ENCODE results near the gene PACS2. TPM values are rescaled to one million over a fixed set of nuclear protein-coding genes. Genes with fewer than 3 reads are reported as not detected.

Gene PACS2
- polyA plus RNA-seq, 3 donors: 3.1 to 87.0 (median 3.7) TPM

GRCh38 chr14:105439710-105440553 is 125.4 kb downstream of the PACS2 start:
- H2AFZ ChIP-seq (ENCODE audit: insufficient read depth, low read depth, low read length, poor library complexity, severe bottlenecking): no peak overlapping the region
- H3K36me3 Mint-ChIP-seq: peaks cover 18 to 56% of the 10 kb centered on the region in 2 donors
- H3K27ac Mint-ChIP-seq: peak overlapping the region in 1 of 7 donors; percentile 10
- H3K36me3 ChIP-seq (replicated peaks in 1 of 2; ENCODE audit: control insufficient read depth in 1 of 2, insufficient read depth in 2 of 2, low read length in 2 of 2): peaks cover 16 to 46% of the 10 kb centered on the region in 2 donors
- no peaks in the 10 kb centered on the region for H3K9me3 ChIP-seq (replicated peaks in 1 of 2; ENCODE audit: control insufficient read depth in 1 of 2, insufficient read depth in 1 of 2, low read length in 2 of 2)
- peaks cover 34% of the 10 kb centered on the region for H3K79me2 ChIP-seq (ENCODE audit: insufficient read depth, low read length)
- no peaks in the 10 kb centered on the region for H3K4me1 ChIP-seq (ENCODE audit: control insufficient read depth in 1 of 2, insufficient read depth in 2 of 2, low read length in 2 of 2)
- DNase-seq: no peak
- H4K20me1 ChIP-seq (ENCODE audit: insufficient read depth, low read length): peaks cover 51% of the 10 kb centered on the region
- H3K9ac ChIP-seq (ENCODE audit: insufficient read depth, low read length, poor library complexity, severe bottlenecking): no peak overlapping the region
- H3K27ac ChIP-seq (ENCODE audit: low read depth in 1 of 2, low read length in 2 of 2): no peak overlapping the region
- no peak overlapping the region for H3K4me3 ChIP-seq (replicated peaks in 1 of 3; ENCODE audit: low read depth in 2 of 3, low read length in 3 of 3)
- peaks cover 0 to 3% (median 0%) of the 10 kb centered on the region in 3 donors for H3K27me3 Mint-ChIP-seq (ENCODE audit: low read depth in 3 of 3)
- 96% methylated on average over 33 of the region's 33 CpGs for whole genome bisulfite sequencing (ENCODE audit: insufficient coverage)
- H3K4me1 Mint-ChIP-seq: peaks cover 2% of the 10 kb centered on the region
- H3K9me3 Mint-ChIP-seq: no peaks in the 10 kb centered on the region
- no peak overlapping the region for H3K4me2 ChIP-seq (replicated peaks; ENCODE audit: extremely low read depth, low read length, poor library complexity, severe bottlenecking)
- no peaks in the 10 kb centered on the region for H3K27me3 ChIP-seq (ENCODE audit: control insufficient read depth in 2 of 2, insufficient read depth in 2 of 2, low read length in 2 of 2)
- intact Hi-C loops (cut with micrococcal nuclease): loop anchor here in 1 of 2 donors (10.0 kb wide), 1 partner anchor 85 kb away; the partner anchor contains the start of gene TMEM121
- TF ChIP-seq CTCF (IDR thresholded peaks at IDR 0.05): no peak
- H3K4me3 Mint-ChIP-seq: no peak overlapping the region

GRCh38 chr14:105440554-105440900 is 126.0 kb downstream of the PACS2 start:
- H3K4me3 Mint-ChIP-seq: no peak overlapping the region

More at GRCh38 chr14:105440554-105440900, 126.0 kb downstream of the PACS2 start:
- H3K36me3 ChIP-seq (replicated peaks in 1 of 2; ENCODE audit: control insufficient read depth in 1 of 2, insufficient read depth in 2 of 2, low read length in 2 of 2): peaks cover 16 to 50% of the 10 kb centered on the region in 2 donors
- no peak for DNase-seq
- no peaks in the 10 kb centered on the region for H3K4me1 ChIP-seq (ENCODE audit: control insufficient read depth in 1 of 2, insufficient read depth in 2 of 2, low read length in 2 of 2)
- Mint-ChIP-seq H3K36me3 (peaks cover 18 to 57% of the 10 kb centered on the region in 2 donors), H3K27ac (peak overlapping the region in 1 of 7 donors; percentile 10), H3K4me1 (no peaks in the 10 kb centered on the region), H3K9me3 (no peaks in the 10 kb centered on the region), H3K27me3 (ENCODE audit: low read depth in 3 of 3) (peaks cover 0 to 3% (median 0%) of the 10 kb centered on the region in 3 donors)
- H4K20me1 ChIP-seq (ENCODE audit: insufficient read depth, low read length): peaks cover 45% of the 10 kb centered on the region
- intact Hi-C loops (cut with micrococcal nuclease): loop anchor here in 1 of 2 donors (10.0 kb wide), 1 partner anchor 84 kb away; the partner anchor contains the start of gene TMEM121
- H2AFZ ChIP-seq (ENCODE audit: insufficient read depth, low read depth, low read length, poor library complexity, severe bottlenecking): no peak overlapping the region
- H3K9me3 ChIP-seq (replicated peaks in 1 of 2; ENCODE audit: control insufficient read depth in 1 of 2, insufficient read depth in 1 of 2, low read length in 2 of 2): no peaks in the 10 kb centered on the region
- H3K27ac ChIP-seq (ENCODE audit: low read depth in 1 of 2, low read length in 2 of 2): no peak overlapping the region
- H3K4me2 ChIP-seq (replicated peaks; ENCODE audit: extremely low read depth, low read length, poor library complexity, severe bottlenecking): no peak overlapping the region
- H3K27me3 ChIP-seq (ENCODE audit: control insufficient read depth in 2 of 2, insufficient read depth in 2 of 2, low read length in 2 of 2): no peaks in the 10 kb centered on the region
- H3K79me2 ChIP-seq (ENCODE audit: insufficient read depth, low read length): peaks cover 28% of the 10 kb centered on the region
- no peak for TF ChIP-seq CTCF (IDR thresholded peaks at IDR 0.05)
- H3K9ac ChIP-seq (ENCODE audit: insufficient read depth, low read length, poor library complexity, severe bottlenecking): no peak overlapping the region
- WGBS (ENCODE audit: insufficient coverage): 96% methylated on average over 15 of the region's 15 CpGs
- no peak overlapping the region for H3K4me3 ChIP-seq (replicated peaks in 1 of 3; ENCODE audit: low read depth in 2 of 3, low read length in 3 of 3)
